Ramos (cell line): ENCODE results near the gene GDNF.
"Not testable (repeated sequence)": the region's sequence is repeated elsewhere in the genome, so short reads cannot be mapped to it uniquely, and the experiment has no call there.

Experiments
- in situ Hi-C: fragments of 300-500 bp; cut with MboI; formaldehyde crosslinking; loops from one replicate; pipeline ENCODE4 v1.14.3; 2022; ENCODE audit warnings: low sequenced_read_pairs; ENCODE audit not compliant: unreplicated experiment

Gene GDNF

GRCh38 chr5:37791321-37791720 is 48.5 kb downstream of the GDNF start:
- in situ Hi-C loops = no loop called here

GRCh38 chr5:37789991-37790390 is 49.9 kb downstream of the GDNF start:
- in situ Hi-C loops = no loop called here

GRCh38 chr5:37787742-37788141 is 52.1 kb downstream of the GDNF start:
- in situ Hi-C loops = no loop called here

GRCh38 chr5:37786862-37787519 is 52.9 kb downstream of the GDNF start:
- in situ Hi-C loops = no loop called here

- in situ Hi-C loops = no loop called here
Observed at GRCh38 chr5:37786416-37786815, 53.4 kb downstream of the GDNF start.

- in situ Hi-C loops = not testable (repeated sequence)
Observed at GRCh38 chr5:37781409-37781808, 58.4 kb downstream of the GDNF start.

- in situ Hi-C loops = no loop called here
Observed at GRCh38 chr5:37777432-37778130, 62.3 kb downstream of the GDNF start.

GRCh38 chr5:37776826-37777225 is 63.0 kb downstream of the GDNF start:
- in situ Hi-C loops = no loop called here

GRCh38 chr5:37774912-37775483 is 64.8 kb downstream of the GDNF start:
- in situ Hi-C loops = no loop called here

GRCh38 chr5:37773809-37774208 is 66.0 kb downstream of the GDNF start:
- in situ Hi-C loops = no loop called here

- in situ Hi-C loops = no loop called here
Observed at GRCh38 chr5:37772255-37772654, 67.6 kb downstream of the GDNF start.

GRCh38 chr5:37771731-37772130 is 68.1 kb downstream of the GDNF start:
- in situ Hi-C loops = no loop called here

- in situ Hi-C loops = no loop called here
Observed at GRCh38 chr5:37771203-37771611, 68.6 kb downstream of the GDNF start.

GRCh38 chr5:37770786-37771185 is 69.1 kb downstream of the GDNF start:
- in situ Hi-C loops = no loop called here

GRCh38 chr5:37769840-37770239 is 70.0 kb downstream of the GDNF start:
- in situ Hi-C loops = no loop called here

- in situ Hi-C loops = no loop called here
Observed at GRCh38 chr5:37769108-37769507, 70.7 kb downstream of the GDNF start.

GRCh38 chr5:37768371-37768770 is 71.5 kb downstream of the GDNF start:
- in situ Hi-C loops = no loop called here

GRCh38 chr5:37767961-37768360 is 71.9 kb downstream of the GDNF start:
- in situ Hi-C loops = no loop called here

- in situ Hi-C loops = no loop called here
Observed at GRCh38 chr5:37767251-37767650, 72.6 kb downstream of the GDNF start.
